SK-N-MC (cell line): ENCODE measurements around the gene CPTP.

Experiments used
- EZH2 ChIP-seq: fragments of 200-600 bp; sonication (generic); IDR thresholded peaks from one replicate; pipeline ENCODE4 v1.6.1; 2017; ENCODE audit warnings: antibody characterized with exemption
- FOXP2 ChIP-seq: optimal IDR thresholded peaks from 2 replicates; pipeline ENCODE3; 2011; ENCODE audit warnings: mild to moderate bottlenecking, moderate library complexity; ENCODE audit not compliant: insufficient read depth; ENCODE audit errors: extremely low read length, control extremely low read depth

GRCh38 chr1:1373815-1374588 lies 49.4 kb downstream of the CPTP start:
- TF ChIP-seq EZH2 (no peak), FOXP2 (no peak)
